Activated CD8-positive, alpha-beta memory T cell treated with anti-CD3 and anti-CD28 coated beads for 1 hour (primary cell): ENCODE results near the gene MISP.
A peak's percentile ranks its signal among the peaks of the same experiment; 100 is the strongest.
"Not testable (repeated sequence)": the region's sequence is repeated elsewhere in the genome, so short reads cannot be mapped to it uniquely, and the experiment has no call there.

Experiments used
- DNase-seq, 2 donors: peaks; one replicate each; pipeline ENCODE4 v3.0.0-alpha.2; 2020; ENCODE audit warnings: low read depth in 1 of 2; ENCODE audit errors: extremely low read depth in 1 of 2

The MISP gene

GRCh38 chr19:723714-724113, 27.2 kb upstream of the MISP start:
- DNase-seq = no peak

- DNase-seq = no peak
These were observed 25.3 kb upstream of the MISP start for GRCh38 chr19:725461-726089.

- no peak for DNase-seq
These were observed 23.6 kb upstream of the MISP start for GRCh38 chr19:726993-727956.

GRCh38 chr19:728011-728410, 22.9 kb upstream of the MISP start:
- no peak for DNase-seq

- DNase-seq = not testable (repeated sequence)
These were observed 21.3 kb upstream of the MISP start for GRCh38 chr19:729564-729963.

GRCh38 chr19:729965-730668, 20.8 kb upstream of the MISP start:
- no peak for DNase-seq

GRCh38 chr19:731000-731399, 19.9 kb upstream of the MISP start:
- DNase-seq = no peak

- no peak for DNase-seq
These were observed 18.5 kb upstream of the MISP start for GRCh38 chr19:732148-733069.

- DNase-seq = no peak
These were observed 16.2 kb upstream of the MISP start for GRCh38 chr19:734716-735115.

- no peak for DNase-seq
These were observed 14.8 kb upstream of the MISP start for GRCh38 chr19:736125-736524.

- DNase-seq = peak; percentile 18 to 49
These were observed 13.3 kb upstream of the MISP start for GRCh38 chr19:737591-738093.

GRCh38 chr19:738509-739128, 12.3 kb upstream of the MISP start:
- DNase-seq = no peak

- DNase-seq = no peak
These were observed 10.8 kb upstream of the MISP start for GRCh38 chr19:739998-740715.

GRCh38 chr19:740816-741505, 10.0 kb upstream of the MISP start:
- DNase-seq = not testable (repeated sequence)

- DNase-seq = no peak
These were observed 9.3 kb upstream of the MISP start for GRCh38 chr19:741506-742131.

- DNase-seq = no peak
These were observed 8.3 kb upstream of the MISP start for GRCh38 chr19:742540-743075.

- DNase-seq = no peak
These were observed 7.7 kb upstream of the MISP start for GRCh38 chr19:743168-743687.

- not testable (repeated sequence) for DNase-seq
These were observed 5.8 kb upstream of the MISP start for GRCh38 chr19:745138-745537.
